Activated CD4-positive, alpha-beta T cell treated with anti-CD3 and anti-CD28 coated beads, Interleukin-2, amount 10 ng/mL, durations not matched to agents 7 days and 5 days (primary cell): ENCODE results near the gene CDC40. TPM values are rescaled to one million over a fixed set of nuclear protein-coding genes. Genes with fewer than 3 reads are reported as not detected.
A peak's percentile ranks its signal among the peaks of the same experiment; 100 is the strongest.

Experiments
- CTCF ChIA-PET: fragments of 350-600 bp; sonication (Branson Sonifier 250); formaldehyde crosslinking; loops from one replicate; lab custom pipeline; 2021; ENCODE audit warnings: antibody characterized with exemption; lab: Charles Lee
- POLR2A ChIA-PET: fragments of 350-600 bp; sonication (Branson Sonifier 250); formaldehyde crosslinking; loops from one replicate; lab custom pipeline; 2021; ENCODE audit warnings: antibody characterized with exemption; lab: Charles Lee
- DNase-seq: peaks from one replicate; pipeline ENCODE4 v3.0.0-alpha.2; 2020
- H3K27ac Mint-ChIP-seq: one replicate; pipeline ENCODE4 v1.8.0; 2021; ENCODE audit warnings: mild to moderate bottlenecking, moderate library complexity, mixed read lengths
- H3K27me3 Mint-ChIP-seq: one replicate; pipeline ENCODE4 v1.8.0; 2021; ENCODE audit warnings: mixed read lengths
- H3K36me3 Mint-ChIP-seq: one replicate; pipeline ENCODE4 v1.8.0; 2021; ENCODE audit warnings: low read depth, mixed read lengths
- H3K4me1 Mint-ChIP-seq: one replicate; pipeline ENCODE4 v1.8.0; 2021; ENCODE audit warnings: mixed read lengths
- H3K4me3 Mint-ChIP-seq: one replicate; pipeline ENCODE4 v1.8.0; 2021; ENCODE audit warnings: mild to moderate bottlenecking, moderate library complexity, mixed read lengths
- H3K9me3 Mint-ChIP-seq: one replicate; pipeline ENCODE4 v1.8.0; 2021; ENCODE audit warnings: mixed read lengths
- total RNA-seq, 2 experiments: library from RNA; stranded (reverse); gene quantifications; one replicate each; pipeline ENCODE4 v1.2.3, GENCODE V29; 2021

Gene CDC40
- 10 to 100 TPM; 25.1 to 30.5 TPM for total RNA-seq

- Mint-ChIP-seq H3K4me3 (no peak within 1 kb of the TSS), H3K4me1 (peaks cover 12% of the 10 kb centered on the region), H3K27ac (no peak within 1 kb of the TSS), H3K36me3 (no peaks in the 10 kb centered on the region), H3K9me3 (no peaks in the 10 kb centered on the region), H3K27me3 (peaks cover 10% of the 10 kb centered on the region)
- POLR2A ChIA-PET: interaction anchor here (0.6 kb wide), 1 partner anchor 1826 kb away, joined by 6 read pairs; no protein-coding TSS in a partner anchor
- CTCF ChIA-PET: interaction anchor here (0.6 to 2.4 kb wide), 5 partner anchors 16 to 796 kb away, joined by 3 to 8 read pairs (median 4); no protein-coding TSS in a partner anchor
- peak; percentile 70 for DNase-seq
These were observed at the start of gene CDC40 for GRCh38 chr6:110180228-110181008. Gene CDC40 (plus strand): TSS chr6:110180427. CDS start chr6:110180445, 18 bp downstream.

- Mint-ChIP-seq H3K4me3 (no peak overlapping the region), H3K36me3 (no peaks in the 10 kb centered on the region), H3K9me3 (peaks cover 7% of the 10 kb centered on the region), H3K27ac (peak overlapping the region; percentile 13), H3K4me1 (no peaks in the 10 kb centered on the region), H3K27me3 (no peaks in the 10 kb centered on the region)
- no peak for DNase-seq
- ChIA-PET CTCF (interaction anchor here (0.5 kb wide), 1 partner anchor 67 kb away, joined by 3 read pairs; no protein-coding TSS in a partner anchor), POLR2A (no interaction called here)
These were observed 42.0 kb upstream of the CDC40 start for GRCh38 chr6:110137924-110138887.

GRCh38 chr6:110139052-110139451, 41.2 kb upstream of the CDC40 start:
- Mint-ChIP-seq H3K9me3 (peaks cover 7% of the 10 kb centered on the region), H3K27ac (no peak overlapping the region), H3K4me1 (no peaks in the 10 kb centered on the region), H3K27me3 (no peaks in the 10 kb centered on the region), H3K36me3 (no peaks in the 10 kb centered on the region), H3K4me3 (no peak overlapping the region)
- POLR2A ChIA-PET: no interaction called here
- CTCF ChIA-PET: no interaction called here
- DNase-seq: no peak

GRCh38 chr6:110140650-110141049, 39.6 kb upstream of the CDC40 start:
- no peak overlapping the region for H3K4me3 Mint-ChIP-seq
- H3K27me3 Mint-ChIP-seq: no peaks in the 10 kb centered on the region
- no peaks in the 10 kb centered on the region for H3K36me3 Mint-ChIP-seq
- no peak overlapping the region for H3K27ac Mint-ChIP-seq
- H3K4me1 Mint-ChIP-seq: no peaks in the 10 kb centered on the region
- H3K9me3 Mint-ChIP-seq: peaks cover 7% of the 10 kb centered on the region
- no peak for DNase-seq
- ChIA-PET POLR2A (no interaction called here), CTCF (no interaction called here)

DNA sequence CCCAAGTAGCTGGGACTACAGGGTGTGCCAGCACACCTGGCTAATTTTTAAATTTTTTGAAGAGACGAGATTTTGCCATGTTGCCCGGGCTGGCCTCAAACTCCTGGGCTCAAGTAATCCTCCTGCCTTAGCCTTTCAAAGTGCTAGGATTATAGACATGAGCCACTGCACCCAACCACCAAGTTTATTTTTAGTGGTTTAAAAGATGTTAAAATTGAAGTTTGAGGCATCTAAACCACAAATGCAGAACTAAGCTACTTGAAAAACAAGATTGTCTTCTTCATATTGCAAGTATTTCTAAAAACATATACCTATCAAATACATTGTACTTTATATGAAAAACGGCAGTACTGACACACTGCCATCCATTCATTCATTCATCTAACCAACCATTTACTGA, 32.4 kb upstream of the CDC40 start:
- CTCF ChIA-PET: no interaction called here
- Mint-ChIP-seq H3K4me1 (no peaks in the 10 kb centered on the region), H3K27ac (no peak overlapping the region), H3K9me3 (no peaks in the 10 kb centered on the region), H3K4me3 (no peak overlapping the region), H3K36me3 (no peaks in the 10 kb centered on the region), H3K27me3 (peaks cover 7% of the 10 kb centered on the region)
- POLR2A ChIA-PET: no interaction called here
- DNase-seq: no peak

- Mint-ChIP-seq H3K4me1 (no peaks in the 10 kb centered on the region), H3K27me3 (peaks cover 4% of the 10 kb centered on the region), H3K36me3 (no peaks in the 10 kb centered on the region), H3K9me3 (no peaks in the 10 kb centered on the region), H3K27ac (no peak overlapping the region), H3K4me3 (no peak overlapping the region)
- DNase-seq: no peak
- ChIA-PET CTCF (no interaction called here), POLR2A (no interaction called here)
These were observed 21.7 kb upstream of the CDC40 start for GRCh38 chr6:110158479-110158878.

GRCh38 chr6:110170081-110170480, 10.1 kb upstream of the CDC40 start:
- H3K27ac Mint-ChIP-seq: no peak overlapping the region
- H3K27me3 Mint-ChIP-seq: peaks cover 26% of the 10 kb centered on the region
- H3K36me3 Mint-ChIP-seq: no peaks in the 10 kb centered on the region
- ChIA-PET CTCF (no interaction called here), POLR2A (no interaction called here)
- no peaks in the 10 kb centered on the region for H3K9me3 Mint-ChIP-seq
- H3K4me1 Mint-ChIP-seq: no peaks in the 10 kb centered on the region
- no peak overlapping the region for H3K4me3 Mint-ChIP-seq
- DNase-seq: no peak

GRCh38 chr6:110173506-110174132, 6.6 kb upstream of the CDC40 start:
- Mint-ChIP-seq H3K27ac (no peak overlapping the region), H3K4me1 (peaks cover 4% of the 10 kb centered on the region), H3K36me3 (no peaks in the 10 kb centered on the region), H3K9me3 (no peaks in the 10 kb centered on the region), H3K27me3 (peaks cover 34% of the 10 kb centered on the region), H3K4me3 (no peak overlapping the region)
- ChIA-PET POLR2A (no interaction called here), CTCF (no interaction called here)
- DNase-seq: no peak

- Mint-ChIP-seq H3K27me3 (peaks cover 24% of the 10 kb centered on the region), H3K4me3 (peak overlapping the region; percentile 79)
These were observed 1.4 kb upstream of the CDC40 start for GRCh38 chr6:110178626-110179405.

DNA sequence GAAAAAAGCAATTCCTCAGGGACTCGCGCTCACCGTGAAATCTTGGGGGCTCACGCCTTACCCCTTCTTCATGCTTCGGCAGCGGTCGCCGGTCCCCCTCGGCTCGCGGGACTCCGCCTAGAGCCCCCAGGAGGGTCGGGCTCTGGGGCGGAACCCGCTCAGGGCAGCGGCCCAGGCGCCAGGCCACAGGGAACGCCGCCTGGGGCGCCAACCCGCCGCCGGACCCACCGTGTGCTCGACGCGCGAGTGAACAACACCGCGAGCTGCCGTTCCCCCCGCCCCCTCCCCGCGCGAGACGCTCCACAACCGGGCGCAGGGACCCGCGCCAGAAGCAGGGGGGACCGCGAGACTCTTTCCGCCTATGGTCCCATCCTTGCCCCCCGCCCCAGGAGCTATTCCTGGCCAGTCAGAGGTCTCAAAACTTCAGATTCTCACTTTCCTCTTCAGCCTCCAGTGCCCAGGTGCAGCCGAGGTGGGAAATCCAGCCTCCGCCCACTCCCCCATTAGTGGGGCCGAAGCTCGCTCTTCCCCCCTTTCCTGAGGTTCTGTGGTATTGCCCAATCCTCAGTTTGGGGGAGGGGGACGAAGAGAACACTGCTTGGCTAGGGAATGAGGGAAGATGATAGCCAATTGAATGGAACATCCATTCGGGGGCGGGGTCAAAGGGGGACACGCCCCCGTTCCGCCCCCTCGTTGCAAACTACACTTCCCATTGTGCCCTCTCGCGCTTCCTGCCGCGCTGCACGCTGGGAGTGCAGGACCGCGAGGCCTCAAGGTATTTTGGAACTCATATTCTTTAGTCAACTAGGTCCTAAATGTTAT, 610 bp upstream of the CDC40 start, which contains the start of gene WASF1:
Gene WASF1 (minus strand): TSS at position 265 of the 822 bp plus-strand sequence. CDS start 52,069 bp downstream, outside the sequence.
- Mint-ChIP-seq H3K9me3 (no peaks in the 10 kb centered on the region), H3K36me3 (no peaks in the 10 kb centered on the region), H3K4me1 (peaks cover 7% of the 10 kb centered on the region), H3K27me3 (peaks cover 17% of the 10 kb centered on the region), H3K27ac (peak within 1 kb of the TSS; percentile 27), H3K4me3 (peak within 1 kb of the TSS; percentile 79)
- ChIA-PET CTCF (interaction anchor here (0.9 to 2.4 kb wide), 2 partner anchors 20 to 33 kb away, joined by 4 to 8 read pairs; no protein-coding TSS in a partner anchor), POLR2A (interaction anchor here (0.6 kb wide), 1 partner anchor 1825 kb away, joined by 6 read pairs; no protein-coding TSS in a partner anchor)
- peak; percentile 93 for DNase-seq

More at GRCh38 chr6:110178626-110179405, 1.4 kb upstream of the CDC40 start:
- peak; percentile 56 for DNase-seq
- POLR2A ChIA-PET: interaction anchor here (0.6 kb wide), 1 partner anchor 206 kb away, joined by 3 read pairs; no protein-coding TSS in a partner anchor
- H3K36me3 Mint-ChIP-seq: no peaks in the 10 kb centered on the region
- peak overlapping the region; percentile 27 for H3K27ac Mint-ChIP-seq
- CTCF ChIA-PET: interaction anchor here (1.0 to 2.4 kb wide), 2 partner anchors 34 to 212 kb away, joined by 3 to 8 read pairs; no protein-coding TSS in a partner anchor
- H3K9me3 Mint-ChIP-seq: no peaks in the 10 kb centered on the region
- peaks cover 6% of the 10 kb centered on the region for H3K4me1 Mint-ChIP-seq
